Body of pancreas (tissue), 4 donors: Measurements from ENCODE around the gene DIP2A. TPM values are rescaled to one million over a fixed set of nuclear protein-coding genes. Genes with fewer than 3 reads are reported as not detected.

Source experiments
- ATAC-seq: fragments of 150-250 bp; one replicate; pipeline ENCODE4 v1.9.1; 2016
- DNase-seq, 4 donors: peaks; one replicate each; pipeline ENCODE4 v3.0.0-alpha.2; 2019
- H3K27ac ChIP-seq, 4 donors: fragments of 200-600 bp; sonication (generic); 1 replicate in 3 of 4; 2 replicates in 1 of 4; pipeline versions ENCODE4 v1.5.1 to v1.6.1; 2016 to 2019; ENCODE audit warnings: mild to moderate bottlenecking in 1 of 4, mixed read lengths in 1 of 4, moderate library complexity in 1 of 4
- H3K27me3 ChIP-seq, 2 donors: fragments of 200-600 bp; sonication (generic); one replicate each; pipeline ENCODE4 v1.6.0; 2016; ENCODE audit warnings: mild to moderate bottlenecking in 1 of 2
- H3K36me3 ChIP-seq, 2 donors: fragments of 200-600 bp; sonication (generic); replicated peaks in 1 of 2; 2 replicates each; pipeline ENCODE4 v1.5.1; 2016; ENCODE audit warnings: low read depth in 2 of 2; ENCODE audit not compliant: insufficient read depth in 1 of 2
- H3K4me1 ChIP-seq: fragments of 200-600 bp; sonication (generic); one replicate; pipeline ENCODE4 v1.6.0; 2016
- H3K4me3 ChIP-seq, 2 donors: fragments of 200-600 bp; sonication (generic); 1 replicate in 1 of 2; 2 replicates in 1 of 2; pipeline ENCODE4 v1.5.1; 2016 to 2019
- H3K9me3 ChIP-seq, 3 donors: fragments of 200-600 bp; sonication (generic); 1 replicate in 2 of 3; 2 replicates in 1 of 3; pipeline ENCODE4 v1.5.1; 2016
- POLR2A ChIP-seq, 3 donors: fragments of 450-650 bp; IDR thresholded peaks; one replicate each; pipeline ENCODE4 v1.6.1; 2016; ENCODE audit warnings: antibody characterized with exemption in 3 of 3, mild to moderate bottlenecking in 2 of 3
- WGBS, 2 donors: methylation state at CpG; one replicate each; pipeline ENCODE4 v1.1.5; 2017; 5-methylcytosine and 5-hydroxymethylcytosine counted together
- intact Hi-C: fragments of 100-400 bp; cut with DNase I; formaldehyde crosslinking; loops from one replicate; pipeline ENCODE4 v1.15.1; 2023
- total RNA-seq, 2 donors: library from RNA; depleted of rRNA; stranded (reverse); fragments of >200 nt; gene quantifications; one replicate each; pipeline ENCODE4 v1.1.0, GENCODE V29; 2016
- TF ChIP-seq, protein P1 (sequence below), 7 experiments: fragments of 450-650 bp in 4 of 7; fragments of 200-600 bp in 3 of 7; sonication (generic) in 3 of 7; IDR thresholded peaks; one replicate each; pipeline ENCODE4 v1.5.1; 2016 to 2019; ENCODE audit warnings: antibody characterized with exemption in 7 of 7

The DIP2A gene
- total RNA-seq, 2 donors from 2014 or later: 28.5 to 44.2 TPM

DNA sequence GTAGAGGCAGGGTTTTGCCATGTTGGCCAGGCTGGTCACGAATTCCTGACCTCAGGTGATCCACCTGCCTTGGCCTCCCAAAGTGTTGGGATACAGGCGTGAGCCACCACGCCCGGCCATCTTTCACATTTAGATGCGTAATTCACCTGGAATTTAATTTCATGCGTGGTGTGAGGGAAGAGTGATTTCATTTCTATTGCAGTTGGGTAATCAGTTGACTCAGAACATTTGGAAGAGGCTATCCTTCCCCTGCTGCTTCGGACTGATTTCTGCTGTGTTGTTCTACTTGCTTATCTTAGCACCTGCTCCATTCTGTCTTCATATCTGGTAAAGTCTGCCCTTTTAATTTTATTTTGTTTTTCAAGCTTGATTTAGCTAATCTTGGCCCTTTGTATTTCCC is 19.1 kb downstream of the DIP2A start:
- H3K4me1 ChIP-seq: peaks cover 32% of the 10 kb centered on the region
- DNase-seq: peak in 1 of 4 donors; percentile 47
- ATAC-seq: peak; percentile 57
- intact Hi-C loops: no loop called here
- whole genome bisulfite sequencing, 2 donors: 56 to 62% methylated on average over 2 to 7 of the region's 7 CpGs
- no peak overlapping the region for H3K4me3 ChIP-seq
- H3K27ac ChIP-seq: peak overlapping the region in 2 of 4 donors; percentile 24 to 68
- H3K27me3 ChIP-seq: no peaks in the 10 kb centered on the region
- no peak for TF ChIP-seq POLR2A (IDR thresholded peaks at IDR 0.05)
- TF ChIP-seq, protein P1, sequence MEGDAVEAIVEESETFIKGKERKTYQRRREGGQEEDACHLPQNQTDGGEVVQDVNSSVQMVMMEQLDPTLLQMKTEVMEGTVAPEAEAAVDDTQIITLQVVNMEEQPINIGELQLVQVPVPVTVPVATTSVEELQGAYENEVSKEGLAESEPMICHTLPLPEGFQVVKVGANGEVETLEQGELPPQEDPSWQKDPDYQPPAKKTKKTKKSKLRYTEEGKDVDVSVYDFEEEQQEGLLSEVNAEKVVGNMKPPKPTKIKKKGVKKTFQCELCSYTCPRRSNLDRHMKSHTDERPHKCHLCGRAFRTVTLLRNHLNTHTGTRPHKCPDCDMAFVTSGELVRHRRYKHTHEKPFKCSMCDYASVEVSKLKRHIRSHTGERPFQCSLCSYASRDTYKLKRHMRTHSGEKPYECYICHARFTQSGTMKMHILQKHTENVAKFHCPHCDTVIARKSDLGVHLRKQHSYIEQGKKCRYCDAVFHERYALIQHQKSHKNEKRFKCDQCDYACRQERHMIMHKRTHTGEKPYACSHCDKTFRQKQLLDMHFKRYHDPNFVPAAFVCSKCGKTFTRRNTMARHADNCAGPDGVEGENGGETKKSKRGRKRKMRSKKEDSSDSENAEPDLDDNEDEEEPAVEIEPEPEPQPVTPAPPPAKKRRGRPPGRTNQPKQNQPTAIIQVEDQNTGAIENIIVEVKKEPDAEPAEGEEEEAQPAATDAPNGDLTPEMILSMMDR (IDR thresholded peaks at IDR 0.05): no peak
- H3K9me3 ChIP-seq: no peaks in the 10 kb centered on the region
- H3K36me3 ChIP-seq: no peaks in the 10 kb centered on the region

DNA sequence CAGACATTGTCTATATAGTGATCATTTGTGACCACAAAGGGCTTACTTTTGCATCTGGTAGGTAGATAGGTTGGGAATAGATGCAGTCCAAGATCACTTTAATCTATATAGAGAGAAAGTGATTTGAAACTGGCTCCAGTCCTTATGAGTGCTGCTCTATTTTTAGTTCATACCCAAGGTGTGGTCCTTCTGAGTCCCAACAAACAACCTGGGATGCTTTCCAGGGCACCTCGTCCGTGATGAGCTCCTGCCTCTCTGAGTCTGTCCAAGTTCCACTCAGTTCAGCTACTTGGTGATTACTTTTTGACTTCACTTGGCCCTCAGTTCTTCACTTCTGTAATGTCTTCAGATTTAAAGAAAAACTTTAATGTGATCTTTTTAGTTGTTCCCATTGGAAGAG is 20.2 kb downstream of the DIP2A start:
- WGBS, 2 donors: 29 to 41% methylated on average over 2 of the region's 2 CpGs

DNA sequence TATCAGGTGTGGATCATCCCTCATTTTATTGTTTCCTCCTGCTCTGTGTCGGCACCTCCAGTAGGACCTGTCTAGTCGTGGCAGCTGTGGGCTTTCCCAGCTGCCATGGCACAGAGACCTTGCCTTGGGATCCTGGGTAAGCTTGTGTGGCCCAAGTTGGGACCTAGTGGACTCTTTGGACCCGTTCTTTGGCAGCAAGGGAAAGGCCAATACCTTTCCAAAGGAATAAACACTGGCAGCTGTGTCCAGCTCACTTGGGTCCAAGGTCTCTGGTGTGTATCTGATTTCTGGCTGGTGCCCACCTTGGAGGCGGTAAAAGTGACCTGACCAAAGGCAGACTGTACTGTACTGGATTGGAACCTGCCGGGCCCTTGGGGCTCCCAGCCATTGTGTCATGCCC is 21.8 kb downstream of the DIP2A start:
- Histone ChIP-seq H3K4me1 (peaks cover 42% of the 10 kb centered on the region), H3K27me3 (no peaks in the 10 kb centered on the region), H3K27ac (peak overlapping the region; percentile 13 to 74 (median 44)), H3K9me3 (no peaks in the 10 kb centered on the region), H3K36me3 (no peaks in the 10 kb centered on the region), H3K4me3 (no peak overlapping the region)
- TF ChIP-seq, protein P1 (IDR thresholded peaks at IDR 0.05): no peak
- ATAC-seq (peak; percentile 82), DNase-seq (peak; percentile 57 to 84 (median 80))
- 39 to 47% methylated on average over 2 to 5 of the region's 5 CpGs for WGBS, 2 donors
- intact Hi-C loops: no loop called here

More for the DNA sequence above, 20.2 kb downstream of the DIP2A start:
- TF ChIP-seq, protein P1 (IDR thresholded peaks at IDR 0.05): no peak
- TF ChIP-seq POLR2A (IDR thresholded peaks at IDR 0.05): no peak
- H3K27me3 ChIP-seq: no peaks in the 10 kb centered on the region
- peak overlapping the region in 1 of 4 donors; percentile 33 for H3K27ac ChIP-seq
- H3K4me3 ChIP-seq: no peak overlapping the region
- peaks cover 40% of the 10 kb centered on the region for H3K4me1 ChIP-seq
- ATAC-seq: no peak
- no peak for DNase-seq
- H3K36me3 ChIP-seq: no peaks in the 10 kb centered on the region
- intact Hi-C loops: no loop called here
- H3K9me3 ChIP-seq: no peaks in the 10 kb centered on the region

DNA sequence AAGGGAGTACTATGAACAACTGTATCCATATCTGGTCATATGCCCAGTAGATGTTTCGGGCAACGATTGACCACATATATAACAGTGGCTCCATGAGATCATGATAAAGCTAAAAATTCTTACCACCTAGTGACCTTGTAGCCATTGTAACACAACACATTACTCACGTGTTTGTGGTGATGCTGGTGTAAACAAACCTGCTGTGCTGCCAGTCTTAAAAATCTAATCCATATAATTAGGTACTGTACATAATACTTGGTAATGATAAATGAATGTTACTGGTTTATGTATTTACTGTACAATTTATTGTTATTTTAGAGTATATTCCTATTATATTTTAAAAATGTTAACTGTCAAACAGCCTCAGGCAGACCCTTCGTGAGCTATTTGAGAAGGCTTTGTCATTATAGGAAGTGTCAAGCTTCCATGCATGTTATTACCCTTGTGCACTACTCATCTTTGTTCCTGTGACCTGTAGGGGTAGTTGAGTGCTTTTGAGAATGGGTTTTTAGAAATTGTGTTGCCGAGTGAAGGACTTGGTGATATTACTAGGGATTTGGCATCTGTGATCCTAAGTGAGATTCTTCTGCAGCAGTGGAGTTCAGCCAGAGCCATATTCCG is 23.6 kb downstream of the DIP2A start:
- H3K27ac ChIP-seq: peak overlapping the region in 1 of 4 donors; percentile 74
- H3K4me1 ChIP-seq: peaks cover 42% of the 10 kb centered on the region
- TF ChIP-seq, protein P1 (IDR thresholded peaks at IDR 0.05): no peak
- TF ChIP-seq POLR2A (IDR thresholded peaks at IDR 0.05): no peak
- H3K27me3 ChIP-seq: no peaks in the 10 kb centered on the region
- H3K36me3 ChIP-seq: no peaks in the 10 kb centered on the region
- H3K4me3 ChIP-seq: no peak overlapping the region
- H3K9me3 ChIP-seq: no peaks in the 10 kb centered on the region
- ATAC-seq (no peak), DNase-seq (no peak)
- intact Hi-C loops: no loop called here
- whole genome bisulfite sequencing, 2 donors: 85 to 91% methylated on average over 6 of the region's 6 CpGs

DNA sequence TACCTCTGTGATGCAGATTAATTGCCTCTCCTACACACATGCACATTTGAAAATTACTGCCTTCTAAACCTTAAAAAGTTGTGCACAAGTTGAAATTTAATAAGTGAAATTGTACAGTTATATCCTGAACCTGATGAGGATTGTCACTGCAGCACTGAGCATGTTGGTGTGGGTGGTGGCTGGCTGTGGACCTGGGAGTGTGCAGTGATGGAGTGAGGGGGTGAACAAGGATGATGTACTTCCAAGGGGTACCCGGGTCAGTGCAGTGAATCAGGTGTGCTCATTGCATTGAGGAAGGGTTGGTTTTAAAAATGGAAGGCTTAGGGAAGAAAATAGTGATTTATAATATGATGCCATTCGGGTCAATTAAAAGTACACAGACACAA is 24.1 kb downstream of the DIP2A start:
- no peaks in the 10 kb centered on the region for H3K27me3 ChIP-seq
- 81 to 91% methylated on average over 2 of the region's 2 CpGs for WGBS, 2 donors
- TF ChIP-seq, protein P1 (IDR thresholded peaks at IDR 0.05): no peak
- TF ChIP-seq POLR2A (IDR thresholded peaks at IDR 0.05): no peak
- H3K4me1 ChIP-seq: peaks cover 42% of the 10 kb centered on the region
- no peaks in the 10 kb centered on the region for H3K36me3 ChIP-seq
- H3K4me3 ChIP-seq: no peak overlapping the region
- intact Hi-C loops: no loop called here
- ATAC-seq: no peak
- H3K9me3 ChIP-seq: no peaks in the 10 kb centered on the region
- no peak for DNase-seq
- H3K27ac ChIP-seq: no peak overlapping the region
